Retinal pigment epithelial cell (primary cell): Measurements from ENCODE around the gene VDR.

Experiments used
- DNase-seq: peaks from one replicate; pipeline ENCODE4 v3.0.0-alpha.2; 2010; ENCODE audit warnings: low read depth
- H3K4me3 ChIP-seq: 2 replicates; pipeline ENCODE4 v1.5.1; 2011; ENCODE audit warnings: mild to moderate bottlenecking, low read length, control low read depth, moderate library complexity
- CTCF ChIP-seq: conservative IDR thresholded peaks from 2 replicates; pipeline ENCODE4 v1.5.1; 2011; ENCODE audit warnings: low read depth, low read length, control low read depth, inconsistent platforms

VDR gene

GRCh38 chr12:47850153-47851084 is 54.4 kb downstream of the VDR start:
- no peak for DNase-seq
- no peak for TF ChIP-seq CTCF

DNA sequence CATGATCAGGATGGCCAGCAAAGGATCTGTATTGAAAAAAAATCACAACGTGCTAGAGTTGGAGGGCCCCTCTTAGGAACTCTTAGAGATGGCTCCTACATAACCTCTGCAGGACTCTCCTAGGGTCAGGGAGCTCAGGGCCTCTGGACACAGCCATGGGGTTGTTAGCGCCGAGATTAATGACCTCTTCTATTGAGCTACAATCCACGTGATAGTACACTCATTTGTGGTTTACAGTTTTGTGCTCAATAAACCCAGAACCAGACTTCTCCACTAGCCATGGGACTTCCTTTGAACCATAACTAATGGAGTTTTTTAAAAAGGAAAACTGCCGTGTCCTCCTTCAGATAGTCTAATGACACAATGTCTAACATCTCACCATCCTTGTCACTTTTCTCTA is 55.5 kb downstream of the VDR start:
- no peak overlapping the region for H3K4me3 ChIP-seq
- no peak for DNase-seq
- TF ChIP-seq CTCF, result no peak

More at GRCh38 chr12:47850153-47851084, 54.4 kb downstream of the VDR start:
- no peak overlapping the region for H3K4me3 ChIP-seq

DNA sequence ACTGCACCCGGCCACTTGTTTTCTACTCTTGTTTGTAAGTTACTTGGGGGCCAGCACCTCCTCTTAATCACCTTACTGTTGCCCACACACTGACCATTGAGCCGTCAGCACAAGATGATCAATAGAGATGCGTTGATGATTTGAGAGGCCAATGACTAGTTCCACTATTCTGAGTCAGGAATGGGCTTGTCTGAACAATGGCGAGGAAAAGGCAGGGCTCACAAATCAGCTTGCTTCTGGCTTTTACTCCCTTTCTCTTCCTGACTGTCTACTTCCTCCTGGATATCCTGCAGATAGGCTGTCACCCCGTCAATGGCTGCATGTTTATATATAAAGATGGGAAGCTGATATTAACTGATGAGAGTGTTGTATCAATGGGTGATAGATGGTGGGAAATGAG is 55.9 kb downstream of the VDR start:
- no peak for DNase-seq
- TF ChIP-seq CTCF, result no peak
- H3K4me3 ChIP-seq, result no peak overlapping the region

GRCh38 chr12:47846294-47846996 is 58.3 kb downstream of the VDR start:
- H3K4me3 ChIP-seq, result no peak overlapping the region
- DNase-seq, result no peak
- no peak for TF ChIP-seq CTCF

DNA sequence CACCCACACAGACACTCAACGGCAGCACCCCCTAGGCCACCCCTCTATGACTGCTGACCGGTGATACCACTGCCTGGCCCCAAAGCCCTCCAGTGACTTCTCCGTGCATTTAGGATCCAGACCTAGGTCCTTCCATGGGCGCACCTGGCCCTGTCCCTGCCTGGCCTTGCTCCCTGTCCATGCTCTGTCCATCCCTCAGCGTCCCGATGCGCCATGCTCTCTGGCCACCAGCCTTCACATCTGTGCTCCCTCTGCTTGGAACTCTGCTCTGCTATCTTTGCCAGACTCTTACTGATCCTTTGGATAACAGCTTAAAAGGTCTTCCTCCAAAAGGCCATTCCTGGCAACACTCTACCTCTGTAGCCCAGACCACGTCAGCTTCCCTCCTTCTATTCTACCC is 59.7 kb downstream of the VDR start:
- no peak overlapping the region for H3K4me3 ChIP-seq
- no peak for TF ChIP-seq CTCF
- DNase-seq, result no peak

- H3K4me3 ChIP-seq, result no peak overlapping the region
- TF ChIP-seq CTCF, result no peak
- DNase-seq, result no peak
These were observed 60.4 kb downstream of the VDR start for GRCh38 chr12:47844264-47845019.
